ENCODE measurements around the gene ZNF213.
"Not testable (repeated sequence)": the region's sequence is repeated elsewhere in the genome, so short reads cannot be mapped to it uniquely, and the experiment has no call there.

The ZNF213 gene

GRCh38 chr16:3129137-3130131, 5.4 kb upstream of the ZNF213 start:
- peak; percentile 67 for DNase-seq (ENCODE audit: low read depth, low spot score)

- no peak for DNase-seq (ENCODE audit: low read depth, low spot score)
These were observed 3.0 kb upstream of the ZNF213 start for GRCh38 chr16:3131755-3132377.

- no peak for DNase-seq (ENCODE audit: low read depth, low spot score)
These were observed 985 bp upstream of the ZNF213 start for GRCh38 chr16:3133844-3134243.

GRCh38 chr16:3135126-3135715, 392 bp downstream of the ZNF213 start:
- no peak for DNase-seq (ENCODE audit: low read depth, low spot score)

- DNase-seq (ENCODE audit: low read depth, low spot score) = no peak
These were observed 2.4 kb downstream of the ZNF213 start for GRCh38 chr16:3137267-3137666.

GRCh38 chr16:3138342-3138741, 3.5 kb downstream of the ZNF213 start:
- DNase-seq (ENCODE audit: low read depth, low spot score) = no peak

GRCh38 chr16:3138823-3139426, 4.1 kb downstream of the ZNF213 start:
- no peak for DNase-seq (ENCODE audit: low read depth, low spot score)

GRCh38 chr16:3139561-3139960, 4.7 kb downstream of the ZNF213 start:
- not testable (repeated sequence) for DNase-seq (ENCODE audit: low read depth, low spot score)

- no peak for DNase-seq (ENCODE audit: low read depth, low spot score)
These were observed 6.0 kb downstream of the ZNF213 start for GRCh38 chr16:3140603-3141427.

- DNase-seq (ENCODE audit: low read depth, low spot score) = no peak
These were observed 7.0 kb downstream of the ZNF213 start for GRCh38 chr16:3141781-3142311.

- DNase-seq (ENCODE audit: low read depth, low spot score) = no peak
These were observed 7.5 kb downstream of the ZNF213 start for GRCh38 chr16:3142327-3142726.

GRCh38 chr16:3142770-3143169, 7.9 kb downstream of the ZNF213 start:
- no peak for DNase-seq (ENCODE audit: low read depth, low spot score)

GRCh38 chr16:3143189-3143588, 8.4 kb downstream of the ZNF213 start:
- DNase-seq (ENCODE audit: low read depth, low spot score) = no peak

- DNase-seq (ENCODE audit: low read depth, low spot score) = no peak
These were observed 8.9 kb downstream of the ZNF213 start for GRCh38 chr16:3143598-3144320.

- no peak for DNase-seq (ENCODE audit: low read depth, low spot score)
These were observed 9.6 kb downstream of the ZNF213 start for GRCh38 chr16:3144321-3144983.

GRCh38 chr16:3145151-3145550, 10.3 kb downstream of the ZNF213 start:
- DNase-seq (ENCODE audit: low read depth, low spot score) = no peak

GRCh38 chr16:3145660-3146059, 10.8 kb downstream of the ZNF213 start:
- DNase-seq (ENCODE audit: low read depth, low spot score) = no peak

GRCh38 chr16:3147046-3147756, 12.4 kb downstream of the ZNF213 start:
- no peak for DNase-seq (ENCODE audit: low read depth, low spot score)

GRCh38 chr16:3147757-3148104, 12.9 kb downstream of the ZNF213 start:
- no peak for DNase-seq (ENCODE audit: low read depth, low spot score)
